Fibroblast of peridontal ligament (primary cell): ENCODE measurements around the gene GSTK1.
"Not testable (repeated sequence)": the region's sequence is repeated elsewhere in the genome, so short reads cannot be mapped to it uniquely, and the experiment has no call there.

ENCODE experiments used
- DNase-seq: peaks from one replicate; pipeline ENCODE4 v3.0.0-alpha.2; 2010; ENCODE audit errors: extremely low read depth

GSTK1 gene

GRCh38 chr7:143271240-143271639, 8.0 kb downstream of the GSTK1 start:
- DNase-seq, result no peak

- no peak for DNase-seq
These were observed 9.6 kb downstream of the GSTK1 start for GRCh38 chr7:143272871-143273270.

GRCh38 chr7:143279186-143280098, 16.2 kb downstream of the GSTK1 start:
- DNase-seq, result peak; percentile 80

- DNase-seq, result no peak
These were observed 16.9 kb downstream of the GSTK1 start for GRCh38 chr7:143280160-143280559.

GRCh38 chr7:143280566-143280965, 17.3 kb downstream of the GSTK1 start:
- DNase-seq, result no peak

GRCh38 chr7:143281529-143281928, 18.3 kb downstream of the GSTK1 start:
- no peak for DNase-seq

- DNase-seq, result no peak
These were observed 18.9 kb downstream of the GSTK1 start for GRCh38 chr7:143282124-143282523.

GRCh38 chr7:143283381-143283780, 20.1 kb downstream of the GSTK1 start:
- DNase-seq, result no peak

- DNase-seq, result no peak
These were observed 21.6 kb downstream of the GSTK1 start, which contains the start of gene TMEM139 for GRCh38 chr7:143284591-143285469. Gene TMEM139, plus strand, starts transcription at chr7:143284958. Its CDS starts 1,000 bp downstream, at chr7:143285958.

- DNase-seq, result no peak
These were observed 22.2 kb downstream of the GSTK1 start for GRCh38 chr7:143285470-143285778.

GRCh38 chr7:143285806-143286521, 22.7 kb downstream of the GSTK1 start:
- no peak for DNase-seq

GRCh38 chr7:143286522-143286890, 23.3 kb downstream of the GSTK1 start:
- no peak for DNase-seq

- DNase-seq, result no peak
These were observed 24.2 kb downstream of the GSTK1 start for GRCh38 chr7:143287339-143287934.

- DNase-seq, result peak; percentile 94
These were observed 24.9 kb downstream of the GSTK1 start, which contains the start of gene CASP2 for GRCh38 chr7:143287935-143288826. Gene CASP2, plus strand, starts transcription at chr7:143288351. Its CDS starts 105 bp downstream, at chr7:143288456.

GRCh38 chr7:143288836-143289235, 25.6 kb downstream of the GSTK1 start:
- DNase-seq, result no peak

GRCh38 chr7:143289421-143289820, 26.2 kb downstream of the GSTK1 start:
- DNase-seq, result peak; percentile 38

- DNase-seq, result not testable (repeated sequence)
These were observed 26.6 kb downstream of the GSTK1 start for GRCh38 chr7:143289888-143290287.

- DNase-seq, result no peak
These were observed 27.1 kb downstream of the GSTK1 start for GRCh38 chr7:143290293-143290692.

GRCh38 chr7:143292876-143293275, 29.6 kb downstream of the GSTK1 start:
- DNase-seq, result no peak

GRCh38 chr7:143295870-143296269, 32.6 kb downstream of the GSTK1 start:
- no peak for DNase-seq
